ENCODE data around the gene HRAS. TPM values are rescaled to one million over a fixed set of nuclear protein-coding genes. Genes with fewer than 3 reads are reported as not detected.

Gene HRAS
- total RNA-seq, 1 experiment from 2014 or later: 104 TPM

DNA sequence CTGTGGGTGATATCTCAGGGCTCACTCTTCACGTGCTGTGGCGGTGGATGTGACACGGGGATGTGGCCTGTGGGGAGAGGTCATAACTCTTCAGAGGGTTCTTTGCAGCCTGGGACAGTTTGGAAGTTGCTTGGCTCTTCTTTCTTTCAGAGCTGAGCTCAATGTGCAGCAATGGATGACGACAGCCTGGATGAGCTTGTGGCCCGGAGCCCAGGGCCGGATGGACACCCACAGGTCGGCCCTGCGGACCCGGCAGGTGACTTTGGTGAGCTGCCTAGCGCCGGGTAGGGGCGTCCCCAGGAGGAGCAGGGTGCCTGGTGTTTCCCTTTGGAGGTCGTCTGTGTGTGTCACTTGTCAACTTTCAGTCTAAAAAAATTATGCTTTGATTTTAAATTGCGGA lies 46.0 kb upstream of the HRAS start:
- Histone ChIP-seq H3K27ac (ENCODE audit: low read depth, low read length) (no peak overlapping the region), H3K4me1 (ENCODE audit: control insufficient read depth in 1 of 2, insufficient read depth in 2 of 2, low read length in 2 of 2) (peaks cover 12 to 17% of the 10 kb centered on the region in 2 experiments), H3K4me2 (ENCODE audit: low read length) (no peak overlapping the region), H2AFZ (ENCODE audit: low read depth, low read length, poor library complexity, severe bottlenecking) (no peak overlapping the region), H3K4me3 (replicated peaks in 1 of 2; ENCODE audit: low read depth in 1 of 2, low read length in 2 of 2) (no peak overlapping the region), H3K36me3 (ENCODE audit: control insufficient read depth in 1 of 2, insufficient read depth in 2 of 2, low read length in 2 of 2) (peaks cover 19 to 31% of the 10 kb centered on the region in 2 experiments; a peak in 3 of 4 replicates), H3K9ac (ENCODE audit: low read length) (no peak overlapping the region), H3K79me2 (ENCODE audit: insufficient read depth, low read length) (peaks cover 90% of the 10 kb centered on the region), H3K9me3 (ENCODE audit: control insufficient read depth in 1 of 2, insufficient read depth in 1 of 2, low read depth in 1 of 2, low read length in 2 of 2) (no peaks in the 10 kb centered on the region), H3K9me2 (ENCODE audit: insufficient read depth) (no peaks in the 10 kb centered on the region), H4K20me1 (ENCODE audit: insufficient read depth) (no peaks in the 10 kb centered on the region; the same call in 1 of the 2 replicates), H3K27me3 (ENCODE audit: insufficient read depth, low read length) (no peaks in the 10 kb centered on the region)
- ChIA-PET POLR2A (no interaction called here), RAD21 (ENCODE audit: low non-redundant PET in 1 of 2, low total read pairs in 2 of 2, uncharacterized antibody in 2 of 2, unreplicated experiment in 2 of 2) (no interaction called here), CTCF (no interaction called here)
- intact Hi-C loops (cut with micrococcal nuclease): no loop called here
- BruUV-seq (replicated peaks): no TSS peak
- DNase-seq (ENCODE audit: low read depth, low spot score) (no peak), ATAC-seq (no peak)
- TF ChIP-seq, protein P1, sequence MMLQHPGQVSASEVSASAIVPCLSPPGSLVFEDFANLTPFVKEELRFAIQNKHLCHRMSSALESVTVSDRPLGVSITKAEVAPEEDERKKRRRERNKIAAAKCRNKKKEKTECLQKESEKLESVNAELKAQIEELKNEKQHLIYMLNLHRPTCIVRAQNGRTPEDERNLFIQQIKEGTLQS (IDR thresholded peaks at IDR 0.05): no peak
- TF ChIP-seq JUND (IDR thresholded peaks at IDR 0.05): no peak
- no peak for TF ChIP-seq POLR2A (IDR thresholded peaks at IDR 0.05; ENCODE audit: borderline replicate concordance, extremely low read depth, insufficient read depth, insufficient read length)
- TF ChIP-seq, protein P2, sequence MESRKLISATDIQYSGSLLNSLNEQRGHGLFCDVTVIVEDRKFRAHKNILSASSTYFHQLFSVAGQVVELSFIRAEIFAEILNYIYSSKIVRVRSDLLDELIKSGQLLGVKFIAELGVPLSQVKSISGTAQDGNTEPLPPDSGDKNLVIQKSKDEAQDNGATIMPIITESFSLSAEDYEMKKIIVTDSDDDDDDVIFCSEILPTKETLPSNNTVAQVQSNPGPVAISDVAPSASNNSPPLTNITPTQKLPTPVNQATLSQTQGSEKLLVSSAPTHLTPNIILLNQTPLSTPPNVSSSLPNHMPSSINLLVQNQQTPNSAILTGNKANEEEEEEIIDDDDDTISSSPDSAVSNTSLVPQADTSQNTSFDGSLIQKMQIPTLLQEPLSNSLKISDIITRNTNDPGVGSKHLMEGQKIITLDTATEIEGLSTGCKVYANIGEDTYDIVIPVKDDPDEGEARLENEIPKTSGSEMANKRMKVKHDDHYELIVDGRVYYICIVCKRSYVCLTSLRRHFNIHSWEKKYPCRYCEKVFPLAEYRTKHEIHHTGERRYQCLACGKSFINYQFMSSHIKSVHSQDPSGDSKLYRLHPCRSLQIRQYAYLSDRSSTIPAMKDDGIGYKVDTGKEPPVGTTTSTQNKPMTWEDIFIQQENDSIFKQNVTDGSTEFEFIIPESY (IDR thresholded peaks at IDR 0.05; ENCODE audit: extremely low read depth, insufficient replicate concordance, low read length): no peak
- TF ChIP-seq SP1 (IDR thresholded peaks at IDR 0.05; ENCODE audit: low read depth): no peak
- no peak for TF ChIP-seq EZH2phosphoT487 (IDR thresholded peaks at IDR 0.05; ENCODE audit: borderline replicate concordance)
- TF ChIP-seq, protein P3, sequence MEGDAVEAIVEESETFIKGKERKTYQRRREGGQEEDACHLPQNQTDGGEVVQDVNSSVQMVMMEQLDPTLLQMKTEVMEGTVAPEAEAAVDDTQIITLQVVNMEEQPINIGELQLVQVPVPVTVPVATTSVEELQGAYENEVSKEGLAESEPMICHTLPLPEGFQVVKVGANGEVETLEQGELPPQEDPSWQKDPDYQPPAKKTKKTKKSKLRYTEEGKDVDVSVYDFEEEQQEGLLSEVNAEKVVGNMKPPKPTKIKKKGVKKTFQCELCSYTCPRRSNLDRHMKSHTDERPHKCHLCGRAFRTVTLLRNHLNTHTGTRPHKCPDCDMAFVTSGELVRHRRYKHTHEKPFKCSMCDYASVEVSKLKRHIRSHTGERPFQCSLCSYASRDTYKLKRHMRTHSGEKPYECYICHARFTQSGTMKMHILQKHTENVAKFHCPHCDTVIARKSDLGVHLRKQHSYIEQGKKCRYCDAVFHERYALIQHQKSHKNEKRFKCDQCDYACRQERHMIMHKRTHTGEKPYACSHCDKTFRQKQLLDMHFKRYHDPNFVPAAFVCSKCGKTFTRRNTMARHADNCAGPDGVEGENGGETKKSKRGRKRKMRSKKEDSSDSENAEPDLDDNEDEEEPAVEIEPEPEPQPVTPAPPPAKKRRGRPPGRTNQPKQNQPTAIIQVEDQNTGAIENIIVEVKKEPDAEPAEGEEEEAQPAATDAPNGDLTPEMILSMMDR (IDR thresholded peaks at IDR 0.05 in 2 of 3, conservative IDR thresholded peaks at IDR 0.05 in 1 of 3; ENCODE audit: borderline replicate concordance in 1 of 3, insufficient read depth in 1 of 3, low read depth in 2 of 3, low read length in 2 of 3): no peak
- TF ChIP-seq POLR2AphosphoS5 (IDR thresholded peaks at IDR 0.05; ENCODE audit: low read depth, low read length): no peak
- TF ChIP-seq EZH2 (IDR thresholded peaks at IDR 0.05): no peak
- TF ChIP-seq SRF (IDR thresholded peaks at IDR 0.05; ENCODE audit: low read depth): no peak
- TF ChIP-seq ZNF274 (IDR thresholded peaks at IDR 0.05; ENCODE audit: low read depth, low read length): no peak
- TF ChIP-seq CEBPB (IDR thresholded peaks at IDR 0.05; ENCODE audit: low read depth): no peak
- no peak for TF ChIP-seq YY1 (IDR thresholded peaks at IDR 0.05; ENCODE audit: extremely low read depth, insufficient replicate concordance, low read depth, low read length)
- TF ChIP-seq RAD21 (IDR thresholded peaks at IDR 0.05; ENCODE audit: low read depth): no peak
- no peak for TF ChIP-seq CBX3 (IDR thresholded peaks at IDR 0.05; ENCODE audit: low read depth)
- no peak for TF ChIP-seq ELF1 (IDR thresholded peaks at IDR 0.05; ENCODE audit: borderline replicate concordance, low read depth)
- no peak for TF ChIP-seq SIN3A (IDR thresholded peaks at IDR 0.05; ENCODE audit: low read depth)
- no peak for TF ChIP-seq EGR1 (IDR thresholded peaks at IDR 0.05; ENCODE audit: low read depth)
- TF ChIP-seq, protein P4, sequence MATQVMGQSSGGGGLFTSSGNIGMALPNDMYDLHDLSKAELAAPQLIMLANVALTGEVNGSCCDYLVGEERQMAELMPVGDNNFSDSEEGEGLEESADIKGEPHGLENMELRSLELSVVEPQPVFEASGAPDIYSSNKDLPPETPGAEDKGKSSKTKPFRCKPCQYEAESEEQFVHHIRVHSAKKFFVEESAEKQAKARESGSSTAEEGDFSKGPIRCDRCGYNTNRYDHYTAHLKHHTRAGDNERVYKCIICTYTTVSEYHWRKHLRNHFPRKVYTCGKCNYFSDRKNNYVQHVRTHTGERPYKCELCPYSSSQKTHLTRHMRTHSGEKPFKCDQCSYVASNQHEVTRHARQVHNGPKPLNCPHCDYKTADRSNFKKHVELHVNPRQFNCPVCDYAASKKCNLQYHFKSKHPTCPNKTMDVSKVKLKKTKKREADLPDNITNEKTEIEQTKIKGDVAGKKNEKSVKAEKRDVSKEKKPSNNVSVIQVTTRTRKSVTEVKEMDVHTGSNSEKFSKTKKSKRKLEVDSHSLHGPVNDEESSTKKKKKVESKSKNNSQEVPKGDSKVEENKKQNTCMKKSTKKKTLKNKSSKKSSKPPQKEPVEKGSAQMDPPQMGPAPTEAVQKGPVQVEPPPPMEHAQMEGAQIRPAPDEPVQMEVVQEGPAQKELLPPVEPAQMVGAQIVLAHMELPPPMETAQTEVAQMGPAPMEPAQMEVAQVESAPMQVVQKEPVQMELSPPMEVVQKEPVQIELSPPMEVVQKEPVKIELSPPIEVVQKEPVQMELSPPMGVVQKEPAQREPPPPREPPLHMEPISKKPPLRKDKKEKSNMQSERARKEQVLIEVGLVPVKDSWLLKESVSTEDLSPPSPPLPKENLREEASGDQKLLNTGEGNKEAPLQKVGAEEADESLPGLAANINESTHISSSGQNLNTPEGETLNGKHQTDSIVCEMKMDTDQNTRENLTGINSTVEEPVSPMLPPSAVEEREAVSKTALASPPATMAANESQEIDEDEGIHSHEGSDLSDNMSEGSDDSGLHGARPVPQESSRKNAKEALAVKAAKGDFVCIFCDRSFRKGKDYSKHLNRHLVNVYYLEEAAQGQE (IDR thresholded peaks at IDR 0.05; ENCODE audit: low read depth): no peak

All from HCT116 (cell line).